ENCODE results near the gene KCNA10.

Gene KCNA10

DNA sequence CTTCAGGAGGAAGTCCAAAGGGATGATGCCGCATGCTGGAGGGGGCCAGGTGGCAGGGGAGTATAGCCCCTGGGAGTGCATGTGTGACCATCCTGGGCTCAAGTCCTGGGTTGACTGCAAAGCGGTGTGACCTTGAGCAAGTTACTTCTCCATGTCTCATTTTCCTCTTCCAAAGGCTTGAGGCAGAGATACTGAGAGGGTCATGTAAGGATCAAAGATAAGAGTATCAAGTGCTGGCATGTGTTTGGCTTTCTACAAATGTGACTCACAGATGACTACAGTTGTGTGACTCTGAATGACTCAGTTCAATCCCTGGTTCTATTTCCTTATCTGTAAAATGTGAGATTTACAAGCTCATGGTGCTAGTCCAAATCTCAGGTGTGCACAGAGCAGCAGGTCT lies 41.9 kb downstream of the KCNA10 start:
- no peak for DNase-seq

DNA sequence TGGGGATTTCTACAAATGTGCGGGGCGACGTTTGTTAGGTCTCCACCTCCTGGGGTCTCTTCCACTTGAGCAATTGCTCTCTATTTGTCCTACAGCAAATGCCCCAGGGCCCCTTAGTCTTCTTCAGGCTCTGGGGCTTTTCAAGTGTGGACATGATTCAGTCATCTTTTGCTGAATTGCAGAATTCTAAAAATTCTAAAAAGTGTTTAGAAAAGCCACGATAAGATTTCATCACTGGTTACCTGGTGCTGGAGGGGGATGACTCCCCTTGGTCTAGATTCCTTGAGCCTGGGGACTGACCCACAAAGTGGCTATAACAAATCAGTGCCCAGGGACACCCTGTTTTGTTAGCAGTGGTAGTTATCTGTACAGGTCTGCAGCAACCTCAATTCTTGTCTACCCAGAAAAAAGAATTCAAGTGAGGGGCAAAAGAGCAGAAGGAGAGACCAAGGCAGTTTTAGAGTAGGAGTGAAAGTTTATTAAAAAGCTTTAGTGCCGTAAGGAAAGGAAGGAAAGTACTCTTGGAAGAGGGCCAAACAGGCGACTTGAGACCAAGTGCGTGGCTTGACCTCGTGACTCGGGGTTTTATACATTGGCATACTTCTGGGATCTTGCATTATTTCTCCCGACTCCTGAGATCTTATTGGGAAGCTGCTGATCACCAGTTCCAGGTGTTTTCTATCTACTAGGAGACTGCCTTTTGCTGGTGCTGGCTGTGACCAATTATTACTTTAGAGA lies 42.8 kb downstream of the KCNA10 start:
- no peak for DNase-seq

DNA sequence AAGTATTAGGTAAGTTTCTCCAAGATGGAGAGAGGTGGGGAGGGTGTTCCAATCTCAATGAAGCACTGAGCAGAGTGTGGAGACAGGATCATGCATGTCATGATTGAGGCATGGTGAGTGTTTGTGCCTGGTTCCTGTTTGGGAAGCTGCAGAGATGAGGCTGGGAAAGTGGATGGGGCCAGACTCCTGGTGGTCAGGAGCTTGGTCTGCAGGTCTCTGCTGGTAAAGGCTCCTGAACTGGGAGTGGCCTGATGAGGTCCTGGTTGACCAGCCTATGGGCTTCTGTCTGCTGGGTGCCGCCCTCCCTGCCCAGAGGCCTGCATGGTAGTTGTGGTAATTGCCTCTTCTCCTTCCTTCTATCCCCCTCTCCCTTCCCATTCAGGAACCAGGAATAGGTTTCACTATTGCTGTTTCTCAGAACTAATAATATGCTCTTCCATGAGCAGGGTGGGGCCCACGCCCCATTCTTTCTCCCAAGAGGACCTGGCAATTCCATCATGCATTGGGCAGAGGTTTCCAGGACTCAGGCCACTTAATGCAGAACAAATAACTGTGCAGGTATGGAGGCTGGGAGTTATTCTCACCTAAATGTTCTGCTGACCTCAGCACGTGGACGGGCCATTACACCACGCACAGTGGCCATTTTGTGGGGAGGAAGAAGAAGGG lies 43.5 kb downstream of the KCNA10 start:
- DNase-seq = no peak

DNA sequence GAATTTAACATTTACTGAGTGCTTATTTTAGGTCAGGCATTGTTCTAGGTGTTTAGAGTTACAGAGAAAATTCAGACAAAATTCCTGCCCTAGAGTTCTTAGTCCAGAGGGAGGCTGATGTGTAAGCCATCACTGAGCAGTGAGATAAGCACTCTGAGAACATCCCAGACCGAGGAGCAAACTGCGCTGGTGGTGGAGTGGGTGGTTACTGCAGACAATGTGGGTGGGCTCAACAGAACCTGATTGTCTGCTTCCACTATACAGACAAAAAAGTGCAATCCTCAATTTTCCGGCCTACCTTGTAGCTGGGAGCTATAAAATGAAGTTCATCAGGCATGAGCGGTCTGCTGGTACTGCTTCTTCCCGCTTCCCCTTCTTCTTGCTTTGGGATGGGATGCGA lies 44.5 kb downstream of the KCNA10 start:
- no peak for DNase-seq

DNA sequence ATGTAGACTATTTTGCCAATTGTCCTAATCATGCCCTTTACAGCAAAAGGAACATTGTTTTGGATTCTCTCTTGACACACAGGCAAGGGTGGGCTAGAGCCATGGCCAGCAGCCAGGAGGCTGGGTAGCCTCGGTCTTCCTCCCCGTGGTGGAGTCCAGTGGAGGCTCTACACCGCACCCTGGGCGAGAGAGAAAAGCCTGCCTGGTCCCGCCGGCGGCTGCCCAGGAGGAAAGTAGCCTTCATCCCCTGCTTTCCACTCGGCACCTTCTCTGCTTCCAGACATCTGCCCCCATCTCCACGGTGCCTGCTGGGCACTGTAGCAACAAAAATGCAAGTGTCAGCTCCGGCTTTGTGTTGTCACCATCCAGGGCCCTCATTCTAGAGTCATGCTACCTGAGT lies 46.4 kb downstream of the KCNA10 start:
- DNase-seq = no peak

DNA sequence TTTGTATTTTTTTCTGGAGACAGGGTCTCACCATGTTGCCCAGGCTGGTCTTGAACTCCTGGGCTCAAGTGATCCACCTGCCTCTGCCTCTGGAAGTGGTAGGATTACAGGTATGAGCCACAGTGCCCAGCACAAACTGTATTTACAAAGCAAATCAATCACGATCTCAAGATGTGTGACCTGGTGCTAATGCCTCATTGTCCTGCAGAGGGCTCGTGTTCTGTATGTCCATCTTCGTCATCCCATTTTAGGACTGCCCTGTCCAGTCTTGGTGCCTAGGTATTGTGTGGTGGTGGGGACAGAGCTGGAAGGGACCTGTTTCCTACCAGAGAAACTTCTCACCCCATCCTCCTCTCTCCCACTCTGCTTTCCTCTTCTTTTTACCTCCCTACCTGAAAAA lies 47.8 kb downstream of the KCNA10 start:
- no peak for DNase-seq
